Endothelial cell of umbilical vein (primary cell): ENCODE results near the gene FTO. TPM values are rescaled to one million over a fixed set of nuclear protein-coding genes. Genes with fewer than 3 reads are reported as not detected.

ENCODE experiments used
- BruUV-seq: library from RNA; stranded (reverse); fragments of 400-500 nt; replicated peaks from 2 replicates; lab custom pipeline; 2021; lab: Mats Ljungman, UMichigan
- CTCF ChIA-PET: fragments of 300-600, 350-600 bp; sonication (Branson Sonifier 250); formaldehyde crosslinking; loops from one replicate; lab custom pipeline; 2021; ENCODE audit warnings: antibody characterized with exemption, inconsistent platforms; lab: Charles Lee
- POLR2A ChIA-PET: fragments of 300-600, 350-600 bp; sonication (Branson Sonifier 250); formaldehyde crosslinking; loops from one replicate; lab custom pipeline; 2021; ENCODE audit warnings: antibody characterized with exemption, inconsistent platforms; lab: Charles Lee
- DNase-seq: peaks from one replicate; pipeline ENCODE4 v3.0.0-alpha.2; 2011; ENCODE audit warnings: low read depth, low spot score
- FAIRE-seq: peaks from 2 replicates; lab custom pipeline; 2011; peaks lifted over from hg19 to GRCh38; lab: Jason Lieb, UNC
- H2AFZ ChIP-seq: 2 replicates; pipeline ENCODE4 v1.6.0; 2012; ENCODE audit warnings: low read depth, low read length, control low read depth, inconsistent platforms
- H3K27ac ChIP-seq: 2 replicates; pipeline ENCODE4 v1.5.1; 2011; ENCODE audit warnings: low read depth, mild to moderate bottlenecking, control low read depth, low read length, moderate library complexity; ENCODE audit not compliant: insufficient read depth
- H3K27me3 ChIP-seq, 2 experiments: 2 replicates each; pipeline versions ENCODE4 v1.6.0 to v1.6.1; 2011; ENCODE audit warnings: low read length in 2 of 2, mixed read lengths in 1 of 2; ENCODE audit not compliant: control insufficient read depth in 2 of 2, insufficient read depth in 2 of 2
- H3K36me3 ChIP-seq, 2 experiments: 2 replicates in 1 of 2; 3 replicates in 1 of 2; pipeline ENCODE4 v1.5.1; 2011; ENCODE audit warnings: low read length in 2 of 2, mild to moderate bottlenecking in 1 of 2, moderate library complexity in 1 of 2; ENCODE audit not compliant: control insufficient read depth in 2 of 2, insufficient read depth in 2 of 2; ENCODE audit errors: extremely low read depth in 1 of 2
- H3K4me1 ChIP-seq: 3 replicates; pipeline ENCODE4 v1.5.1; 2011; ENCODE audit warnings: mild to moderate bottlenecking, low read length; ENCODE audit not compliant: control insufficient read depth, insufficient read depth; ENCODE audit errors: extremely low read depth
- H3K4me2 ChIP-seq: 2 replicates; pipeline ENCODE4 v1.6.1; 2011; ENCODE audit warnings: low read length, control low read depth, mixed read lengths; ENCODE audit not compliant: insufficient read depth
- H3K4me3 ChIP-seq, 3 experiments: fragments of 200-600 bp in 1 of 3; sonication (generic), shearing (Covaris generic) in 1 of 3; replicated peaks in 1 of 3; 2 replicates each; pipeline ENCODE4 v1.5.1; 2011 to 2016; ENCODE audit warnings: control low read depth in 3 of 3, low read length in 3 of 3, mild to moderate bottlenecking in 2 of 3, inconsistent platforms in 1 of 3, low read depth in 1 of 3, moderate library complexity in 1 of 3; ENCODE audit not compliant: insufficient read depth in 1 of 3
- H3K79me2 ChIP-seq: 2 replicates; pipeline ENCODE4 v1.6.0; 2012; ENCODE audit warnings: low read length, inconsistent platforms; ENCODE audit not compliant: control insufficient read depth, insufficient read depth
- H3K9ac ChIP-seq: replicated peaks from 2 replicates; pipeline ENCODE3; 2011; ENCODE audit warnings: low read length, control low read depth; ENCODE audit not compliant: insufficient read depth; ENCODE audit errors: extremely low read depth
- H3K9me1 ChIP-seq: replicated peaks from 3 replicates; pipeline ENCODE4 v1.6.0; 2011; ENCODE audit warnings: mild to moderate bottlenecking, low read length; ENCODE audit not compliant: control insufficient read depth, insufficient read depth; ENCODE audit errors: extremely low read depth
- H3K9me3 ChIP-seq: replicated peaks from 2 replicates; pipeline ENCODE4 v1.5.1; 2012; ENCODE audit warnings: low read length, inconsistent platforms; ENCODE audit not compliant: control insufficient read depth, insufficient read depth
- H4K20me1 ChIP-seq: replicated peaks from 2 replicates; pipeline ENCODE3; 2011; ENCODE audit warnings: mild to moderate bottlenecking, low read length; ENCODE audit not compliant: control insufficient read depth, insufficient read depth; ENCODE audit errors: extremely low read depth
- EZH2 ChIP-seq: IDR thresholded peaks from 2 replicates; pipeline ENCODE4 v1.6.1; 2012; ENCODE audit warnings: borderline replicate concordance, low read depth, mild to moderate bottlenecking, moderate library complexity, low read length, inconsistent platforms; ENCODE audit not compliant: severe bottlenecking
- FOS ChIP-seq: IDR thresholded peaks from 2 replicates; pipeline ENCODE4 v1.6.1; 2011; ENCODE audit warnings: mild to moderate bottlenecking, low read length, moderate library complexity, borderline replicate concordance; ENCODE audit not compliant: insufficient read depth
- GATA2 ChIP-seq: IDR thresholded peaks from 2 replicates; pipeline ENCODE4 v1.7.0; 2011; ENCODE audit warnings: low read depth, mild to moderate bottlenecking, moderate library complexity, mixed read lengths, low read length; ENCODE audit not compliant: insufficient read length, insufficient read depth
- JUN ChIP-seq: IDR thresholded peaks from 2 replicates; pipeline ENCODE4 v1.6.1; 2011; ENCODE audit warnings: borderline replicate concordance, low read depth; ENCODE audit not compliant: insufficient read length, insufficient read depth
- POLR2A ChIP-seq: IDR thresholded peaks from 2 replicates; pipeline ENCODE4 v1.6.1; 2012; ENCODE audit warnings: low read depth, mild to moderate bottlenecking, control low read depth, low read length
- POLR2AphosphoS5 ChIP-seq: IDR thresholded peaks from 2 replicates; pipeline ENCODE4 v1.6.1; 2012; ENCODE audit warnings: low read depth, mild to moderate bottlenecking, control low read depth, low read length, moderate library complexity; ENCODE audit not compliant: insufficient read depth
- dilution Hi-C: fragments of 300-500 bp; cut with MboI; formaldehyde crosslinking; loops from one replicate; pipeline ENCODE4 v1.15.0; 2019; ENCODE audit warnings: low sequenced_read_pairs; ENCODE audit not compliant: extremely low pct_ligation_motif_present
- intact Hi-C: fragments of 100-400 bp; cut with micrococcal nuclease; formaldehyde crosslinking; loops from one replicate; pipeline ENCODE4 v1.10.0; 2022
- polyA plus RNA-seq, 4 experiments: library from polyadenylated mRNA; depleted of rRNA in 3 of 4; stranded (reverse) in 3 of 4; unstranded in 1 of 4; fragments of >200 nt; gene quantifications; 2 replicates each; pipeline versions ENCODE4 v1.2.1 to v1.2.3, GENCODE V29; 2011 to 2012; ENCODE audit warnings: missing spikeins in 1 of 4
- total RNA-seq: library from RNA; stranded (reverse); gene quantifications from 2 replicates; pipeline ENCODE4 v1.2.3, GENCODE V29; 2021
- TF ChIP-seq, protein P1 (sequence below), 2 donors: IDR thresholded peaks; 1 replicate in 1 of 2; 2 replicates in 1 of 2; pipeline ENCODE4 v1.5.1; 2011; ENCODE audit warnings: low read length in 2 of 2, mild to moderate bottlenecking in 2 of 2, moderate library complexity in 2 of 2, control low read depth in 1 of 2, inconsistent platforms in 1 of 2, low read depth in 1 of 2; ENCODE audit not compliant: insufficient read depth in 1 of 2; ENCODE audit errors: extremely low read depth in 1 of 2
- TF ChIP-seq, protein P2 (sequence below): IDR thresholded peaks from 2 replicates; pipeline ENCODE4 v1.6.1; 2011; ENCODE audit not compliant: insufficient read depth, insufficient read length

The FTO gene
- total and polyA plus RNA-seq, 2 donors (not counting 3 experiments of a cell fraction or from before 2014, with no cell fraction given): 48.6 to 87.1 TPM

DNA sequence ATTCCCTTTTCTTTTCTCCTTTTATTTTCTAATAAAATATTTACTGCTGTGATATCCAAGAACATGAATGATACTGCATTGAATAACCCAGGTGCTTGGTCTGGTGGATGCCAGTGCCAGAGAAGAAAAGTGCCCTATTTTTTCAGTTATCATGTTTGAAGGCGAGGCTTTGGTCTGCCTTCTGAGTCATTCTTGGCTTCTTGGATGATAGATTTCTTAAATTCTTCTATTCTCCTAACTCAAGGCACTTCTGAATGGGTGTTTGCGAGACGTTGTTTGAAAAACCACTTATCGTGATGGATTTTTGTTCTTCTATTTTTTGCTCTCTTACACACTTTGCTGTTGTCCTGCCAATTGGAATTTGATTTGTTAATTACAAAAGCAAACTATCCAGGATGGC lies 66.7 kb downstream of the FTO start:
- Histone ChIP-seq H3K4me1 (peaks cover 7% of the 10 kb centered on the region), H3K9me1 (no peaks in the 10 kb centered on the region), H3K27ac (no peak overlapping the region), H4K20me1 (no peaks in the 10 kb centered on the region), H3K4me3 (no peak overlapping the region), H3K27me3 (no peaks in the 10 kb centered on the region), H3K79me2 (peaks cover 17% of the 10 kb centered on the region), H3K9ac (no peak overlapping the region), H3K9me3 (no peaks in the 10 kb centered on the region), H3K36me3 (no peaks in the 10 kb centered on the region), H3K4me2 (no peak overlapping the region), H2AFZ (no peak overlapping the region)
- TF ChIP-seq EZH2: no peak
- TF ChIP-seq, protein P1, sequence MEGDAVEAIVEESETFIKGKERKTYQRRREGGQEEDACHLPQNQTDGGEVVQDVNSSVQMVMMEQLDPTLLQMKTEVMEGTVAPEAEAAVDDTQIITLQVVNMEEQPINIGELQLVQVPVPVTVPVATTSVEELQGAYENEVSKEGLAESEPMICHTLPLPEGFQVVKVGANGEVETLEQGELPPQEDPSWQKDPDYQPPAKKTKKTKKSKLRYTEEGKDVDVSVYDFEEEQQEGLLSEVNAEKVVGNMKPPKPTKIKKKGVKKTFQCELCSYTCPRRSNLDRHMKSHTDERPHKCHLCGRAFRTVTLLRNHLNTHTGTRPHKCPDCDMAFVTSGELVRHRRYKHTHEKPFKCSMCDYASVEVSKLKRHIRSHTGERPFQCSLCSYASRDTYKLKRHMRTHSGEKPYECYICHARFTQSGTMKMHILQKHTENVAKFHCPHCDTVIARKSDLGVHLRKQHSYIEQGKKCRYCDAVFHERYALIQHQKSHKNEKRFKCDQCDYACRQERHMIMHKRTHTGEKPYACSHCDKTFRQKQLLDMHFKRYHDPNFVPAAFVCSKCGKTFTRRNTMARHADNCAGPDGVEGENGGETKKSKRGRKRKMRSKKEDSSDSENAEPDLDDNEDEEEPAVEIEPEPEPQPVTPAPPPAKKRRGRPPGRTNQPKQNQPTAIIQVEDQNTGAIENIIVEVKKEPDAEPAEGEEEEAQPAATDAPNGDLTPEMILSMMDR (IDR thresholded peaks at IDR 0.05; ENCODE audit: extremely low read depth in 1 of 2, insufficient read depth in 1 of 2, low read depth in 1 of 2, low read length in 2 of 2): no peak
- TF ChIP-seq, protein P2, sequence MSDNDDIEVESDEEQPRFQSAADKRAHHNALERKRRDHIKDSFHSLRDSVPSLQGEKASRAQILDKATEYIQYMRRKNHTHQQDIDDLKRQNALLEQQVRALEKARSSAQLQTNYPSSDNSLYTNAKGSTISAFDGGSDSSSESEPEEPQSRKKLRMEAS: no peak
- no peak for TF ChIP-seq FOS
- TF ChIP-seq JUN: no peak
- no peak for TF ChIP-seq GATA2
- no peak for TF ChIP-seq POLR2AphosphoS5
- TF ChIP-seq POLR2A: no peak
- dilution Hi-C loops: no loop called here
- POLR2A ChIA-PET: no interaction called here
- no TSS peak for BruUV-seq
- FAIRE-seq (no peak), DNase-seq (no peak)
- intact Hi-C loops: loop anchor here (5.0 kb wide), 2 partner anchors 172 to 307 kb away; no protein-coding TSS in a partner anchor
- CTCF ChIA-PET: interaction anchor here (1.0 to 2.5 kb wide), 2 partner anchors 27 to 221 kb away, joined by 8 to 9 read pairs; no protein-coding TSS in a partner anchor
